OCI-LY7 (cell line): Measurements from ENCODE around the gene TTC22. TPM values are rescaled to one million over a fixed set of nuclear protein-coding genes. Genes with fewer than 3 reads are reported as not detected.
A peak's percentile ranks its signal among the peaks of the same experiment; 100 is the strongest.

Source experiments
- Bru-seq: library from RNA; stranded (reverse); fragments of 400-500 nt; gene quantifications from one replicate; lab custom pipeline; 2021; lab: Mats Ljungman, UMichigan
- BruChase-seq, 2 experiments: library from RNA; stranded (reverse); fragments of 400-500 nt; gene quantifications; one replicate each; lab custom pipeline; 2021; lab: Mats Ljungman, UMichigan
- BruUV-seq: library from RNA; stranded (reverse); fragments of 400-500 nt; replicated peaks from 2 replicates; lab custom pipeline; 2021; lab: Mats Ljungman, UMichigan
- CTCF ChIA-PET: fragments of 300-600 bp; sonication (Branson Sonifier 250); formaldehyde crosslinking; loops from one replicate; lab custom pipeline; 2022; ENCODE audit warnings: antibody characterized with exemption; ENCODE audit not compliant: unreplicated experiment; lab: Charles Lee
- POLR2A ChIA-PET: fragments of 300-600 bp; sonication (Branson Sonifier 250); formaldehyde crosslinking; loops from one replicate; lab custom pipeline; 2022; ENCODE audit warnings: antibody characterized with exemption; lab: Charles Lee
- DNase-seq: peaks from one replicate; pipeline ENCODE4 v3.0.0-alpha.2; 2015; ENCODE audit warnings: low spot score
- H2AFZ ChIP-seq: fragments of 200-600 bp; sonication (generic), shearing (Covaris generic); 2 replicates; pipeline ENCODE4 v1.6.1; 2014; ENCODE audit warnings: mild to moderate bottlenecking, antibody characterized with exemption, low read length, moderate library complexity
- H3K27ac ChIP-seq: fragments of 200-600 bp; sonication (generic); 2 replicates; pipeline ENCODE4 v1.5.1; 2014; ENCODE audit warnings: mixed run types, low read depth, mild to moderate bottlenecking, moderate library complexity, low read length, inconsistent platforms; ENCODE audit not compliant: poor library complexity, severe bottlenecking
- H3K36me3 ChIP-seq: fragments of 200-600 bp; sonication (generic); 2 replicates; pipeline ENCODE4 v1.6.1; 2014; ENCODE audit warnings: mild to moderate bottlenecking, antibody characterized with exemption, low read length, moderate library complexity, mixed read lengths; ENCODE audit not compliant: insufficient read depth
- H3K4me1 ChIP-seq: fragments of 200-600 bp; sonication (generic); 2 replicates; pipeline ENCODE4 v1.5.1; 2014; ENCODE audit warnings: mild to moderate bottlenecking, low read length; ENCODE audit not compliant: insufficient read depth, poor library complexity, severe bottlenecking
- H3K4me2 ChIP-seq: fragments of 200-600 bp; sonication (generic); 2 replicates; pipeline ENCODE4 v1.6.1; 2014; ENCODE audit warnings: mild to moderate bottlenecking, low read length
- H3K4me3 ChIP-seq: fragments of 200-600 bp; sonication (generic); 2 replicates; pipeline ENCODE4 v1.5.1; 2014; ENCODE audit warnings: mild to moderate bottlenecking, low read depth, low read length; ENCODE audit not compliant: poor library complexity, severe bottlenecking
- H3K79me2 ChIP-seq: fragments of 200-600 bp; sonication (generic); 2 replicates; pipeline ENCODE4 v1.6.1; 2016; ENCODE audit warnings: low read depth, mild to moderate bottlenecking, low read length, moderate library complexity, mixed read lengths; ENCODE audit not compliant: insufficient read depth
- H3K9me2 ChIP-seq: fragments of 200-600 bp; sonication (generic); 2 replicates; pipeline ENCODE4 v1.6.1; 2016; ENCODE audit warnings: mild to moderate bottlenecking, low read length, mixed read lengths; ENCODE audit not compliant: insufficient read depth
- H3K9me3 ChIP-seq: fragments of 200-600 bp; sonication (generic); 2 replicates; pipeline ENCODE4 v1.6.1; 2014; ENCODE audit warnings: mild to moderate bottlenecking, mixed run types, low read length, mixed read lengths
- H4K20me1 ChIP-seq: fragments of 200-600 bp; sonication (generic); 2 replicates; pipeline ENCODE4 v1.6.1; 2014; ENCODE audit warnings: mild to moderate bottlenecking, antibody characterized with exemption, low read length, moderate library complexity, mixed read lengths; ENCODE audit not compliant: insufficient read depth
- CTCF ChIP-seq: fragments of 200-600 bp; sonication (generic); conservative IDR thresholded peaks from 2 replicates; pipeline ENCODE4 v1.5.1; 2014; ENCODE audit warnings: mild to moderate bottlenecking, antibody characterized with exemption, low read length, moderate library complexity, mixed read lengths
- EZH2phosphoT487 ChIP-seq: fragments of 200-600 bp; sonication (generic); IDR thresholded peaks from 2 replicates; pipeline ENCODE4 v1.6.1; 2018; ENCODE audit warnings: low read depth, borderline replicate concordance, mild to moderate bottlenecking, mixed run types, antibody characterized with exemption, low read length, moderate library complexity, mixed read lengths
- intact Hi-C: fragments of 100-400 bp; cut with micrococcal nuclease; formaldehyde crosslinking; loops from one replicate; pipeline ENCODE4 v1.10.0; 2022; ENCODE audit not compliant: unreplicated experiment
- long read RNA-seq: library from polyadenylated mRNA; stranded (forward); transcript quantifications from one replicate; pipeline ENCODE4 v2.0.0, GENCODE V29; 2022
- total RNA-seq, 2 experiments: library from RNA; depleted of rRNA in 1 of 2; stranded (reverse); fragments of >200 nt in 1 of 2; shearing (Covaris generic) in 1 of 2; gene quantifications; 2 replicates each; pipeline ENCODE4 v1.2.3, GENCODE V29; 2014 to 2022

Gene TTC22
- total RNA-seq (2014; rRNA removed; shearing (Covaris generic)) (not detected in 2 replicates), total RNA-seq (2022) (not detected in 2 replicates), Bru-seq, nascent RNA (percentile 6 among the genes with signal in this experiment), BruChase-seq, experiment 1, labeled RNA remaining after a 6-hour chase (percentile 6 among the genes with signal in this experiment), BruChase-seq, experiment 2, labeled RNA remaining after a 2-hour chase (not detected)
- long read RNA-seq: 0 reads

- no peak within 1 kb of the TSS for H3K27ac ChIP-seq
- CTCF ChIA-PET: no interaction called here
- H3K4me2 ChIP-seq: peak within 1 kb of the TSS; percentile 28; the same call in 1 of the 2 replicates
These were observed at the start of gene TTC22 for GRCh38 chr1:54800899-54801759. TTC22 (minus strand) TSS chr1:54801323; CDS start chr1:54801163, 160 bp downstream.

GRCh38 chr1:54850737-54851136, 49.6 kb upstream of the TTC22 start:
- Histone ChIP-seq H3K36me3 (peaks cover 83% of the 10 kb centered on the region), H3K79me2 (no peaks in the 10 kb centered on the region), H3K4me3 (no peak overlapping the region), H3K4me1 (no peaks in the 10 kb centered on the region), H3K27ac (no peak overlapping the region), H2AFZ (no peak overlapping the region), H3K9me3 (no peaks in the 10 kb centered on the region), H3K4me2 (no peak overlapping the region), H3K9me2 (no peaks in the 10 kb centered on the region), H4K20me1 (no peaks in the 10 kb centered on the region)
- intact Hi-C loops: no loop called here
- TF ChIP-seq EZH2phosphoT487 (no peak), CTCF (no peak)
- DNase-seq: no peak
- POLR2A ChIA-PET: interaction anchor here (0.6 kb wide), 1 partner anchor 71 kb away, joined by 4 read pairs; no protein-coding TSS in a partner anchor
- CTCF ChIA-PET: interaction anchor here (0.5 kb wide), 1 partner anchor 157 kb away, joined by 3 read pairs; no protein-coding TSS in a partner anchor
- no TSS peak for BruUV-seq

More at GRCh38 chr1:54800899-54801759, at the start of gene TTC22:
- peak; percentile 66 for TF ChIP-seq CTCF
- TF ChIP-seq EZH2phosphoT487: no peak
- H3K9me2 ChIP-seq: no peaks in the 10 kb centered on the region
- POLR2A ChIA-PET: interaction anchor here (0.6 kb wide), 1 partner anchor 69 kb away, joined by 3 read pairs; no protein-coding TSS in a partner anchor
- DNase-seq: peak; percentile 17
- BruUV-seq: no TSS peak
- no peaks in the 10 kb centered on the region for H4K20me1 ChIP-seq
- intact Hi-C loops: no loop called here
- H3K4me3 ChIP-seq: no peak within 1 kb of the TSS
- no peaks in the 10 kb centered on the region for H3K36me3 ChIP-seq
- no peaks in the 10 kb centered on the region for H3K9me3 ChIP-seq
- H2AFZ ChIP-seq: 0 out of 2 replicates have a peak within 1 kb of the TSS, but pooled peaks have one; percentile 39
- no peaks in the 10 kb centered on the region for H3K4me1 ChIP-seq
- no peaks in the 10 kb centered on the region for H3K79me2 ChIP-seq
